ENCODE results near the gene ASF1A.

- TF ChIP-seq POLR2A (IDR thresholded peaks at IDR 0.05) (no peak), CTCF (IDR thresholded peaks at IDR 0.05) (no peak)
Observed at GRCh38 chr6:118939683-118940082, 45.7 kb downstream of the ASF1A start.

All from body of pancreas (tissue), 4 donors.